Fibroblast of skin of left biceps (primary cell): ENCODE data around the gene F10.

Source experiments
- DNase-seq, 2 experiments: peaks; one replicate each; pipeline ENCODE4 v3.0.0-alpha.2; 2013; ENCODE audit warnings: low read depth in 2 of 2

Gene F10

DNA sequence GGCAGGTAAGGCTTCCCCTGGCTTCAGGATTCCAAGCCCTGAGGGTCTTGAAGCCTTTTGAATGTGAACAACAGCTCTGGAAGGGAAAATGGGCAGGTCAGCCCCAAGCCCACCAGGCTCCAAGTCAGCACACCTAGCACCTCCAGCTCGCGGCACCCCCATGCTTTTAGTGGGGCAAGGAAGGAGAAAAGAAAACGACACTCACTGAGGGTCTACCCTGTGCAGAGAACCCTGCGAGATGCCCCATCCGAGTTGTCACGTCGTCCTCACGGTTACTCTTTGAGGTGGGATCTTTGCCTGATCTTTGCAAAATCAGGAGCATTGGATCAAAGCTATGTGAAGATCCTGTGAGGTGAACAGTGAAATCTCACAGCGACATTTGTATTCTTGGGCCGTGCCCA lies 5.7 kb upstream of the F10 start:
- DNase-seq: no peak

DNA sequence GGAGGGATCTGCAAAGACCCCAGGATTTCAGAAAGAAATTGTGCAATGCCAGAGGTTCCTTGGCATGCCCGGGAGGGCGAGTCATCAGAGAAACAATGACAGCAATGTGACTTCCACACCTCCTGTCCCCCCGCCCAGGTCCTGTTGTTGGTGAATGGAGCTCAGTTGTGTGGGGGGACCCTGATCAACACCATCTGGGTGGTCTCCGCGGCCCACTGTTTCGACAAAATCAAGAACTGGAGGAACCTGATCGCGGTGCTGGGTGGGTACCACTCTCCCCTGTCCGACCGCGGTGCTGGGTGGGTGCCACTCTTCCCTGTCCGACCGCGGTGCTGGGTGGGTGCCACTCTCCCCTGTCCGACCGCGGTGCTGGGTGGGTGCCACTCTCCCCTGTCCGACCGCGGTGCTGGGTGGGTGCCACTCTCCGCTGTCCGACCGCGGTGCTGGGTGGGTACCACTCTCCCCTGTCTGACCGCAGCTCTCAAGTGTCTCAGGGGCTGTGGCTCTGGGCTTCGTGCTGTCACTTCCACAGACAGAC lies 5.2 kb upstream of the F10 start:
- DNase-seq: no peak

DNA sequence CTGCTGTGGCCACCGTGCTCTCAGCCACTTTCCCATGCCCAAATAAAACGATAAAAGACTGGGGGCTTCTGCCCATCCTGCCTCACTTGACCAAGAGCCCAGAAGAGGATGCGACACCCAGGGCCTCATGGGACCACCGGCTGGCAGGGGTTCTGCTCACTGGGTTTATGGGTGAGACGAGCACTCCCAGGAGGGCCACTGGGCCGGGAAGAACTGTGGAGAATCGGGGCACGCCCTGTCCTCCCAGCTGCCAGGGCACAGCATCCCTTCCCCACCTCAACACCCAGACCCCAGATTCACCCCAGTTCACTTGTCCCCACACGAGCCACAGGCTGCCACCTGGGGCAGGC lies 4.7 kb upstream of the F10 start:
- DNase-seq: no peak

DNA sequence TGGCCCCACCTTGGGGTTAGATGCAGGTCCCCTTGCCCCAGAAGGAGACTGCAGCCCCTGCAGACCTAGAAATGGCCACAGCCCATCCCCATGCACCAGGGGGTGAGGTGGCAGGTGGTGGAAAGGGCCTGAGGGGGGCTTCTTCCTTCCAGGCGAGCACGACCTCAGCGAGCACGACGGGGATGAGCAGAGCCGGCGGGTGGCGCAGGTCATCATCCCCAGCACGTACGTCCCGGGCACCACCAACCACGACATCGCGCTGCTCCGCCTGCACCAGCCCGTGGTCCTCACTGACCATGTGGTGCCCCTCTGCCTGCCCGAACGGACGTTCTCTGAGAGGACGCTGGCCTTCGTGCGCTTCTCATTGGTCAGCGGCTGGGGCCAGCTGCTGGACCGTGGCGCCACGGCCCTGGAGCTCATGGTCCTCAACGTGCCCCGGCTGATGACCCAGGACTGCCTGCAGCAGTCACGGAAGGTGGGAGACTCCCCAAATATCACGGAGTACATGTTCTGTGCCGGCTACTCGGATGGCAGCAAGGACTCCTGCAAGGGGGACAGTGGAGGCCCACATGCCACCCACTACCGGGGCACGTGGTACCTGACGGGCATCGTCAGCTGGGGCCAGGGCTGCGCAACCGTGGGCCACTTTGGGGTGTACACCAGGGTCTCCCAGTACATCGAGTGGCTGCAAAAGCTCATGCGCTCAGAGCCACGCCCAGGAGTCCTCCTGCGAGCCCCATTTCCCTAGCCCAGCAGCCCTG lies 4.2 kb upstream of the F10 start:
- no peak for DNase-seq

DNA sequence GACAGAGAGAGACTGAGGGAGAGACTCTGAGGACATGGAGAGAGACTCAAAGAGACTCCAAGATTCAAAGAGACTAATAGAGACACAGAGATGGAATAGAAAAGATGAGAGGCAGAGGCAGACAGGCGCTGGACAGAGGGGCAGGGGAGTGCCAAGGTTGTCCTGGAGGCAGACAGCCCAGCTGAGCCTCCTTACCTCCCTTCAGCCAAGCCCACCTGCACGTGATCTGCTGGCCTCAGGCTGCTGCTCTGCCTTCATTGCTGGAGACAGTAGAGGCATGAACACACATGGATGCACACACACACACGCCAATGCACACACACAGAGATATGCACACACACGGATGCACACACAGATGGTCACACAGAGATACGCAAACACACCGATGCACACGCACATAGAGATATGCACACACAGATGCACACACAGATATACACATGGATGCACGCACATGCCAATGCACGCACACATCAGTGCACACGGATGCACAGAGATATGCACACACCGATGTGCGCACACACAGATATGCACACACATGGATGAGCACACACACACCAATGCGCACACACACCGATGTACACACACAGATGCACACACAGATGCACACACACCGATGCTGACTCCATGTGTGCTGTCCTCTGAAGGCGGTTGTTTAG lies 3.3 kb upstream of the F10 start:
- DNase-seq: no peak

DNA sequence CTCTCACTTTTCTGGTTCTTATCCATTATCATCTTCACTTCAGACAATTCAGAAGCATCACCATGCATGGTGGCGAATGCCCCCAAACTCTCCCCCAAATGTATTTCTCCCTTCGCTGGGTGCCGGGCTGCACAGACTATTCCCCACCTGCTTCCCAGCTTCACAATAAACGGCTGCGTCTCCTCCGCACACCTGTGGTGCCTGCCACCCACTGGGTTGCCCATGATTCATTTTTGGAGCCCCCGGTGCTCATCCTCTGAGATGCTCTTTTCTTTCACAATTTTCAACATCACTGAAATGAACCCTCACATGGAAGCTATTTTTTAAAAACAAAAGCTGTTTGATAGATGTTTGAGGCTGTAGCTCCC lies 2.8 kb upstream of the F10 start:
- DNase-seq: no peak

DNA sequence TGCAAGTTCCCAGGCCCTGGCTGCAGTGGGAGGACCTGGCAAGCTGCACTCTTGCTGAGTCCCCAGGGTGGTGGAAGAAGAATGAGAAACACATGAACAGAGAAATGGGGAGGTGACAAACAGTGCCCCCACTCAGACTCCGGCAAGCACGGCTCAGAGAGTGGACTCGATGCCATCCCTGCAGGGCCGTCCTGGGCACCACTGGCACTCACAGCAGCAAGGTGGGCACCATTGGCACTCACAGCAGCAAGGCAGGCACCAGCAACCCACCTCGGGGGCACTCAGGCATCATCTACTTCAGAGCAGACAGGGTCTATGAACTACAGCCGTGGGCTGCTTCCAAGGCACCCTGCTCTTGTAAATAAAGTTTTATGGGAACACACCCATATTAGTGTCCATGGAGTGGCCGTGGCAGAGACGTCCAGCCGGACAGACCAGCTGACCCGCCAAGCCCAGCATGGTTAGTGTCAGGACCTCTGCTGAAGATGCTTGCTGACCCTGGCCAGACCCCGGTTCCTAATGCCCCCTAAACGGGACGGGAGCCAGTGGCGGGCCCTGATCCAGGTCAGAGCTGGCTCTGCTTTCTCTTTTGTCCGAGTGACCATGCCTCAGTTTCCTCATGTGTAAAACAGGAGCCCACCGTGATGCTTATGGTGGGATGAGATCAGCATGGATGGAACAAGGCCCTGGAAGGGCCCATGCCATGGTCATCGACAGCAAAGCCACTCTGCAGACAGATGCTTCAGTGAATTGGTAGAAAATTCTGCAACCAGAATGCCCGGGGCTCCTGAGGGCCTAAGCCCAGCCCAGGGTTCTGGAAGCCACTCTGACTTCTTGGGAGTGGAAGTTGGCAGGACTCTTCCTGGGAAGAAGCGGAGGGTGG lies 2.1 kb upstream of the F10 start:
- no peak for DNase-seq

DNA sequence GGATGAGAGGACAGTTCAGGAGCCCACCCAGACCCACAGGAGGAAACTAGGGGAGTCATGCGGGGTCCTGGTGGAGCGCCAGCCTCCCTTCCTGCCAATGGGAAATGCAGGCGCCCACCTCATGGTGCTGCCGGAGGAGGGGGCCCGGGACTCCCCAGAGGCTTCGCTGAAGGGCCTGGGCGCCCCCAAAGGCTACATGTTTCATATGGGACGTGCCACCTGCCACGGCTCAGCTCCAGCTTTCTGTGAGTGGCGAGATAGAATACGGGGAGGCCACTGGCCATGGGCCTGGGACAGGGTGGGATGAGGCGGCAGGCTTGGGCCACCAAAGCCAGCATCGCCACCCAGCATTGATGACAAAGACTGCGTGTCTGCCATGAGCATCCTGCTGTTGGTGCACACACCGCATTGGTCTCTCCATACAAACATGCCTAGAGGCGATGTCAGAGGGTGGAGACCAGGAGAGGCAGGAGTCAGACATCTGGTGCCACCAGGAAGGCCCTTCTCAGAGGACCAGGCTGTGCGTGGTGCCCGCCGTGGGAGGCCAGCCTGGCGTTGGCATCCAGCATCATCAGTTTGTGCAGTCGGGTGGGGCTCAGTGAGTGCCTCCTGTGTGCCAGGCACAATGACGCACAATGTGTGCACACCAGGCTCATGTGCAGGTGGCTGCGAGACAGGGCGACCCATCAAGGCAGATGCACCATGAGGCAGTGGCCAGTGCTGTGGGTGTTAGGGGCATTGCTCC lies 1.2 kb upstream of the F10 start:
- no peak for DNase-seq

DNA sequence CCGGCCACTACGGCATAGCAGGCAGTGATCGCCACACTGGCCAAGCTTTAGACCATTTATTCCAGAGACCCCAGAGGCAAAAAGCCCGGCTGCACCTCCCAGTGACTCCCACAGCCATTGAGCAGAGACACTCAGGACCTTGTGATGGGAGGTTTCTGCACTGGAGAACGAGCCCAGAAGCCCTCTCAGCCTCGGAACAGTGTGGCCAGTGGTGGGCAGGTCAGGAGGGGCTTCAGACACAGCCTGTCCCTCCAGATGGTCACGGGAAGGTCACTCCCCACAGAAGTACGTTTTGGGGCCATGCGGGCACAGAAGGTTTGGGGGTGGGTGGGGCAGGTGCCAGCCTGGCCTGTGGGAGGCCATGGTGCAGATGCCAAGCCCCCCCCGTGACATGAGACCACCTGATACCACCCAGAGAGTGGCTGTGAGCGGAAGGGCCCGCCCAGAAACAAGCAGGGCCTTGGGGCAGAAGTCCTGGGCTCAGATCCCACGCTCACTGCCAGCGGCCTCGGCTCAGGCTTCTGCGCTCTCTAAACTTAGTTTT lies 599 bp upstream of the F10 start:
- DNase-seq: no peak

DNA sequence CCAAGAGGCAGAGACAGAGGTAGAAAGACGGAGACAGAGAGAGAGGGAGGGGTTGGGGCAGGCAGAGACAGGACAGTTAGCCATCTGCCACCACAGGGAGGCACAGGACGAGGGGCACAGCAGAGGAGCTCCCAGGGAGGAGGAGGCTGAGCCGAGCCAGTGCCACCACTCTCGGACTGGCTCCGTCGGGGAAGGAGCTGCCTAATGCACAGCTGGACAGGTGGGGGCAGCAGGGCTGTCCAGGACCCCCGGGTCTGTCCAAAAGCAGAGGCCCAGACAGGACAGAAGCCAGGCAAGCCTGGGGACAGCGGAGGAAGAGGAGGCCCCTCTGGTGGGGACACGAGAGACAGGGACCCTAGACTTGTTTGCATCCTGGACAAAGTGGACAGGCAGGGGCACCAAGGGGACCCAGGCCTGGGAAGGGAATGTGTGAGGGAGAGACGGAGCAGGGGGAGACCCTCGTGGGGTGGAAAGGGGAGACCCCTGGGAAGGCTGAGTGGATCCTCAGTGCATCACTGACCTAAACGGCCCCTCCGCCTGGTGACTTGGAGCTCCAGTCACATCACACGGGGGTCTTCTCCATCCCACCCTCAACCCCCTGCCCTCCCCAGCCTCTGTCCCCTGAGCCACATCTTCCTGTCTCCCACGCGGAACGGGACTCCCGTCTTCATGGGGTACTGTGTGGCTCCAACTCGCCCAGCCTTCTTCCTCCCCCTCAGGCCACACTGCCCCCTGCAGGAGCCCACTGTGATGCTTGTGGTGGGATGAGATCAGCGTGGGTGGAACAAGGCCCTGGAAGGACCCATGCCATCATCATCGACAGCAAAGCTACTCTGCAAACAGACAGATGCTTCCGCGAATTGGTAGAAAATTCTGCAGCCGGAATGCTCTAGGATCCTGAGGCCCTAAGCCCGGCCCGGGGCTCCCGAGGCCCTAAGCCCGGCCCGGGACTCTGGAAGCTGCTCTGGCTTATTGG lies 915 bp downstream of the F10 start:
- DNase-seq: no peak

DNA sequence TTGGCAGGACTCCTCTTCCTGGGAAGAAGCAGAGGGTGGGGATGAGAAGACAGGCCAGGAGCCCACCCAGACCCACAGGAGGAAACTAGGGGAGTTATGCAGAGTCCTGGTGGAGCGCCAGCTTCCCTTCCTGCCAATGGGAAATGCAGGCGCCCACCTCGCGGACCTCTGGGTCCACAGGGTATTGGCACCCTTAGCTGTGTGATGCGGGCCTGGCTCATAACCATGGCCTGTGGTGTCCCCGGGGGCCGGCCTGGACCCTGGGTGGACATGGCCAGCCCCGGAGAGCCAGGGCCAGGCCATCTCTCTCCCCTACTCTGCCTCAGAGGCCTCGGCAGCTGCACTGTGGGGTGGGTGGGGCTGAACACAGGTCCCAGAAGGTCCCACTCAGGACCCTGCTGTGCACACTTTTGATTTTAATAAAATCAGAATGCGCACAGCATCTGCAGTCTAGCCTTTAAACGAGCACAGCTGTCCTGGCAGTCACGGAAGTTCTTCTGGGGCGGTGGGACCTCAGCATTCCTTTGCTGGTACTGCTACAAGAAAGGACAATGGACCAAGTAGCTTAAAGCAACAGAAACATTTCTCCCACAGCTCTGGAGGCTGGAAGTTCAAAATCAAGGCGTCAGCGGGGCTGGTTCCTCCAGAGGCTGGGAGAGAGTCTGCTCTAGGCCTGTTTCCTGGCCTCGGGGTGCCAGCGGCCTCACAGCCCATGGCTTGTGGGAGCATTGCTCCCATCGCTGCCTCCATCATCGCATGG lies 1.8 kb downstream of the F10 start:
- no peak for DNase-seq

DNA sequence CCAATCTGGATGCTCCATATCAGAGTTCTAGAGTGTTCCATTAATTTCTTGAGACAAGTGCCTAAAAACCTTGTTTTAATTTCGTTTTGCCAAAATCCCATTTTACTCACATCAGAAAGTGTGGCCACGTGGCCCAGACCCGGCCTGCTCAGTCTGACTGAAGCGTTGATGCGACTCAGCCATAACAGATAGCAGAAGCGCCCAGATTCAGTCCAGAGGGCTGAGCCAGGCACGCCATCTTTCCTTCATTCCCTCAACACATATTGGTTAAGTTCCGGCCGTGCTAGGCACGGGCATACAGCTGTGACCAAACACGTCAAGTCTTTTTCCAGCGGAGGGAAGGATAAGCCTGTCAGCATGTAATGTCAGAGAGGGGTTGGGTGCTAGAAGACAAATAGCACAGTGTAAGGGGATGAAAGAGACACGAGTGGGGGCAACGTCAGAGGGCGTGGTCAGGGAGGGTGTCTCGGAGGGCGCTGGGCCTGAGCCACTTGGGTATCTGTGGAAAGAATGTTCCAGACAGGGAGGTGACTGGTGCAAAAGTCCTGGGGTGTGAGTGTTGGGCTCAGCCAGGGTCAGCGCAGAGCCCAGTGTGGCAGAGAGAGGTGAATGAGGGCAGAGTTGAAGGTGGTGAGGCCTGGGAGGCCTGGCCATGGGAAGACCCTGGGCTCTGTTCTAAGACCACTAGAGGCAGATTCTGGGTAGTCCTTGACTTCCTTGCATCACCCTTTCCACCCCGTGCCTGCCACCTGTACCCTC lies 3.1 kb downstream of the F10 start:
- DNase-seq: no peak

DNA sequence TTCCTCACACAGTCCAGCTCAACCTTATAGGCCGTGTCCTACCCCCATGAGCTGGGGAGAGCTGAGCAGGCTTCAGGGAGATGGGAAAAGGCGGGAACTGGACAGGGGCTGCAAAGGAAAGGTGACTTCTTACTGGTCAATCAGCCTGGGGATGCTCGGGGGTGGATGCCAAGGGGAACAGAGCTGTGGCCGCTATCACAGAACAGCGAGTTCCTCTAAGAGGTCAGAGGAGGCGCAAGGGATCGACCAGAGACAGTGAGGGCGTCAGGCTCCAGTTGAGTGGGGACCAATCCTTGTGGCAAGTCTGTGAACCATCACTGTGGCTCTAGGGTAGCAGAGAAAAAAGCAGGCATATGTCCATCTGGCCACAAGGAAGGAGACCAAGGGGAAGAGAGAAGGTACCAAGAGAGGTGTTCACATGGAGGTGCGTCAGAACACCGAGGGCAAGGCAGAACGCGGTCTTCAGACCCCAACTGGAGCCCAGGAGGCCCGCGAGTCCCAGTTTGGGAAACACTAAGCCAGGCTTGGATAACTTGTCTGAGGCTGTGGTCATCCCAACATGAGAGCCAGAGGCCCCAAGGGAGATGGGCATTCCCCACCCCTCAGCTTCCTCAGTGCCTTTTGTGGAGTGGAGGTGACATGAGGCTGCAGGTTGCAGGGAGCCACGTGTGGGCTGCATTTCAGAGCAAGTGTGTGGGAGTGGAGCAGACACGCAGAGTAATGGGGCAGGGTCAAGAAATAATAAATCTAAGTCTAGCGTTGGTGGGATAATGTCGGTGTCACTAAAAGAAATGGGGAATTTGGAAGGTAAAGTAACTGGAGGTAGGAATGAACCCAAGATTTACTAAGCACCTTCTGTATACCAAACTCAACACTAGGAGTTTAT lies 3.9 kb downstream of the F10 start:
- no peak for DNase-seq

DNA sequence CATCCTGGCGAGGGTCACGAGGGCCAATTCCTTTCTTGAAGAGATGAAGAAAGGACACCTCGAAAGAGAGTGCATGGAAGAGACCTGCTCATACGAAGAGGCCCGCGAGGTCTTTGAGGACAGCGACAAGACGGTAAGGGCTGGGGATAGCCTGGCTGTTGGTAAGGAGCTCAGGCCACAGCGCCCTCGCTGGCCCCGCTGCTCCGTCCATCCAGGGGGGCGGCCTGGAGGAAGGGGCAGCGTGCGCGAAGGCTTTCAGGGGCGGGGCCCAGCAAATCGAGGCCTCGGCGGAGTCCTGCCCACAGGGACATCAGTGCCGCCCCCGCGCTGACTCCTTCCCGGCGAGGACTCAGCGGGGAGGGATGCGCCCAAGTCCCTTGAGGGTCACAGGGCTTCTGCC lies 6.9 kb downstream of the F10 start:
- no peak for DNase-seq

DNA sequence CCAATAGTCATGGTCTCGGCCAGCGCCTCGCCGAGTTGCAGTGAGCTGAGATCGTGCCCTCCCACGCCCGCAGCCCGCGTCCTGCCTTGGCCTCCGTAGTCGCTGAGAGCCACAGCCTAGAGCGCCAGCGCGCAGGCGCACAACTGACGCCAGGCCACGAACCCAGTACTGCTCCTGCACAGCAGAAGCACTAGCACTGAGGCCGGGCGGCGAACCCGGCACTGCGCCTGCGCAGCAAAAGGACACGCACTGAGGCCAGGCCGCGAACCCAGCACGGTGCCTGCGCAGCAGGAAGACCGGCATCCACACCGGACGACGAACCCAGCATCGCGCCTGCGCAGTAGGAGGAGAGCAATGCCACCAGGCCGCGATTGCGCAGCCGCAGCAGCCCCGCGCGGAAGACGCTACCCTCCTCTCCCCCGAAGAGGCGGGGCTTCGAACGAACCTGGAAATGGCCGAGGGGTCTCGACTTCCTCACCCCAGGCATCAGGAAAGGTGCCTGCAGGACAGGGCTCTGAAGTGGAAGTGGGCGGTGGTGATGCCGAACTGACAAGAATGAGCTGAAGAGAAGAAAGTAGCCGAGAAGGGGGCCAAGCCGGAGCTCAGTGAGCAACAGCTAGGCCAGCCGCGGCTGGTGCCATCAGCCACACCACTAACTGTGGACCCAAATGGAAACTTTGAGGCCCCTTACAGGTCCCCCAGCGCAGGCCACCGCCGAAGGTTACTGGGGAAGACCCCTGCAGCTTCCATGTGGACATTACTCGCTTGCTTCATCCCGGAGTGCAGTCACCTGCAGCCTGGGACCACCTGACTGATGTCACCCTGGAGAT lies 7.5 kb downstream of the F10 start:
- DNase-seq: no peak

DNA sequence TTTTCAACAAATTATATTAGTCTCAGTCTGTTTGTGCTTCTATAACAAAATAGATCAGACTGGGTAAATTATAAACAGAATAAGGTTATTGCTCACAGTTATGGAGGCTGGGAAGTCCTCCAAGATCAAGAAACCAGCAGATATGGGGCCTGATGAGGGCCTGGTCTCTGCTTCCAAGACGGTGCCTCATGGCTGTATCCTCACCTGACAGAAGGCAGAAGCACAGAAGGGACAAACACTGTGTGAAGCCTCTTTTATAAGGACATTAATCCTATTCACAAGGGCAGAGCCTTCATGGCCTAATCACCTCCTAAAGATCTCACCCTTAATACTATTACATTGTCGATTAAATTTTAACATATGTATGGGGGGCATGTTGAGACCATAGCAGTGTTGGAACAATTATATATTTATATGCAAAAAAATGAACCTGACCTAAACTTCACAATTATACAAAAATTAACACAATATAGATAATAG lies 12.7 kb downstream of the F10 start:
- DNase-seq: no peak
